Measurements from ENCODE around the gene MLPH. TPM values are rescaled to one million over a fixed set of nuclear protein-coding genes. Genes with fewer than 3 reads are reported as not detected.

MLPH gene
- total and polyA plus RNA-seq, 2 of the 13 experiments (the other 11 are each of a cell fraction or from before 2014, with no cell fraction given) = 0.12 TPM; not detected in 1

DNA sequence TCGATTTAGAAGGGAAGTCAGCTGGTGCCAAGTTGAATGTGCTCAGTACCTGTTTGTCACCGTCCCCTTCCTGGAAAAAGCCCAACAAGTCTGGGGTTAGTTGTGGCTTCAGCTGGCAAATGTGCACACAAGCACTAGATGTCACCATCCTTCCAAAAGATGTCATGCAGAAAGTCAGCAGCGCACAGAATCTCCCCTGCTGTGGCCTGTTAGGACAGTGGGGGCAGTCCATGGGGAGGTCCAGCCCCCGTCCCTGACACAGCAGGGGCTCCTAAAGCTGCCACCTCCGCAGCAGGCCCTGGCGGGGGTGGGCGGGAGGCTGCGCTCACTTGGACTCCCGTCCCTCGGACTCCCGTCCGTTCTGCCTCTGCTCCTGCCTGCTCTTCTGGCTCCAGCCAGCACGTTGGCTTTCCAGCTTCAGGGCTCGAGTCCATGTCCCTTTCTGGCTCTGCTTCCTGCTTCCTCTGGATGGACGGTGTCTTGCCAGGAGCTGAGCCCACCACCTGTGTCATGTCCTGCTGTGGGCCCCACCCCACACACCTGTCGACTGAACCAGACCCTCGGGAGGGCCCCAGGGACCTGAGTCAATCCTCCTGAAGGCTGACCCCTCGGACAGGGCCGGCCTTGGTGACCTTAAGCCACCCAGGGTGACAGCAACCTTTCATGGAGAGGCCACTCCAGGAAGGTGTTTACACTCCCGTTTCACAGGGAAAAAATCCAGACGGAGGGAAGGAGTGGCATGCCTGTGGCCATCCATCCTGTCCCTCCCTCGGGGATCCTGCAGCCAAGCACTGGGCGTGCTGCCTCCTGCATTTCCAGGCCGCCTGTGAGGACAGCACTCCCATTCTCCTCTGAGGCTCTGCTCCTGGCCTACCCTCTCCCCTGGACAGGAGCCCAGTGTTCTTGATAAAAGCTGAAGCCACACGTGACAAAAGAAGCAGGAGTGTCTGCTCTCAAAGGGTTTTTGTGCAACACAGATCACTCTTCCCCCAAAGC lies 95.0 kb downstream of the MLPH start (continued):
- TF ChIP-seq, protein P1, sequence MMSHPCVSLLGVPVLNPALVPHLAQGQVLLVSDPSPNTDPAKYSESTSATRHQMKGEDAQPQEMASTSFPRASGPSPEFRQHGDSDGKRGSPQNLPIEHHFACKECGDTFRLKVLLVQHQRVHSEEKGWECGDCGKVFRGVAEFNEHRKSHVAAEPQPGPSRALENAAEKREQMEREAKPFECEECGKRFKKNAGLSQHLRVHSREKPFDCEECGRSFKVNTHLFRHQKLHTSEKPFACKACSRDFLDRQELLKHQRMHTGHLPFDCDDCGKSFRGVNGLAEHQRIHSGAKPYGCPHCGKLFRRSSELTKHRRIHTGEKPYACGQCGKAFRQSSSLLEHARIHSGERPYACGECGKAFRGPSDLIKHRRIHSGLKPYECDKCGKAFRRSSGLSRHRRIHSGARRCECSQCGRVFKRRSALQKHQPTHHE (CRISPR knock-in tag; IDR thresholded peaks at IDR 0.05; ENCODE audit: borderline replicate concordance) = no peak
- TF ChIP-seq ZNF773 (CRISPR knock-in tag; IDR thresholded peaks at IDR 0.05; ENCODE audit: borderline replicate concordance) (0 out of 2 replicates have a peak, but pooled peaks have one; percentile 49), DDIT3 (CRISPR knock-in tag; IDR thresholded peaks at IDR 0.05) (no peak), ZBTB2 (CRISPR knock-in tag; IDR thresholded peaks at IDR 0.05; ENCODE audit: low read depth) (no peak), HNRNPLL (IDR thresholded peaks at IDR 0.05; ENCODE audit: low read depth, low read length, poor library complexity, severe bottlenecking) (no peak), MAF1 (CRISPR knock-in tag; IDR thresholded peaks at IDR 0.05; ENCODE audit: borderline replicate concordance) (no peak), PRMT3 (CRISPR knock-in tag; IDR thresholded peaks at IDR 0.05; ENCODE audit: borderline replicate concordance, low read depth) (no peak), GTF2F1 (IDR thresholded peaks at IDR 0.05; ENCODE audit: low read length) (no peak), GPBP1L1 (CRISPR knock-in tag; IDR thresholded peaks at IDR 0.05) (no peak), TP53 (CRISPR knock-in tag; conservative IDR thresholded peaks at IDR 0.05) (no peak), ZNF280D (CRISPR knock-in tag; IDR thresholded peaks at IDR 0.05) (no peak), BCL3 (CRISPR knock-in tag; IDR thresholded peaks at IDR 0.05) (0 out of 2 replicates have a peak, but pooled peaks have one; percentile 26), CENPBD1 (CRISPR knock-in tag; IDR thresholded peaks at IDR 0.05; ENCODE audit: borderline replicate concordance, low read depth) (no peak), GATA4 (IDR thresholded peaks at IDR 0.05; ENCODE audit: borderline replicate concordance, low read depth) (no peak)
- TF ChIP-seq, protein P2, sequence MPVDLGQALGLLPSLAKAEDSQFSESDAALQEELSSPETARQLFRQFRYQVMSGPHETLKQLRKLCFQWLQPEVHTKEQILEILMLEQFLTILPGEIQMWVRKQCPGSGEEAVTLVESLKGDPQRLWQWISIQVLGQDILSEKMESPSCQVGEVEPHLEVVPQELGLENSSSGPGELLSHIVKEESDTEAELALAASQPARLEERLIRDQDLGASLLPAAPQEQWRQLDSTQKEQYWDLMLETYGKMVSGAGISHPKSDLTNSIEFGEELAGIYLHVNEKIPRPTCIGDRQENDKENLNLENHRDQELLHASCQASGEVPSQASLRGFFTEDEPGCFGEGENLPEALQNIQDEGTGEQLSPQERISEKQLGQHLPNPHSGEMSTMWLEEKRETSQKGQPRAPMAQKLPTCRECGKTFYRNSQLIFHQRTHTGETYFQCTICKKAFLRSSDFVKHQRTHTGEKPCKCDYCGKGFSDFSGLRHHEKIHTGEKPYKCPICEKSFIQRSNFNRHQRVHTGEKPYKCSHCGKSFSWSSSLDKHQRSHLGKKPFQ (CRISPR knock-in tag; IDR thresholded peaks at IDR 0.05; ENCODE audit: insufficient replicate concordance) = no peak
